H9 (cell line): Measurements from ENCODE around the gene CDK6. TPM values are rescaled to one million over a fixed set of nuclear protein-coding genes. Genes with fewer than 3 reads are reported as not detected.
A peak's percentile ranks its signal among the peaks of the same experiment; 100 is the strongest.

Source experiments
- DNase-seq: peaks from one replicate; pipeline ENCODE4 v3.0.0-alpha.2; 2017
- H2AFZ ChIP-seq: one replicate; pipeline ENCODE4 v1.6.1; 2013; ENCODE audit warnings: mild to moderate bottlenecking, low read length, control low read depth, moderate library complexity
- H2AK5ac ChIP-seq: 2 replicates; pipeline ENCODE4 v1.6.1; 2013; ENCODE audit warnings: low read length, control low read depth, mixed read lengths; ENCODE audit not compliant: insufficient read length
- H2BK120ac ChIP-seq: one replicate; pipeline ENCODE4 v1.6.1; 2013; ENCODE audit warnings: low read depth, mild to moderate bottlenecking, low read length, control low read depth, inconsistent platforms; ENCODE audit not compliant: poor library complexity, severe bottlenecking
- H2BK12ac ChIP-seq: 2 replicates; pipeline ENCODE4 v1.6.1; 2013; ENCODE audit warnings: low read length, control low read depth, mixed read lengths, low read depth; ENCODE audit not compliant: insufficient read length
- H2BK15ac ChIP-seq: 2 replicates; pipeline ENCODE4 v1.6.1; 2013; ENCODE audit warnings: low read depth, low read length, control low read depth
- H2BK20ac ChIP-seq: one replicate; pipeline ENCODE4 v1.6.1; 2013; ENCODE audit warnings: low read depth, mild to moderate bottlenecking, low read length, control low read depth, inconsistent platforms; ENCODE audit not compliant: poor library complexity, severe bottlenecking
- H2BK5ac ChIP-seq: 2 replicates; pipeline ENCODE4 v1.6.1; 2013; ENCODE audit warnings: low read length, control low read depth, mixed read lengths; ENCODE audit not compliant: insufficient read length
- H3K14ac ChIP-seq: 2 replicates; pipeline ENCODE4 v1.6.1; 2013; ENCODE audit warnings: low read length, control low read depth; ENCODE audit not compliant: insufficient read depth
- H3K18ac ChIP-seq: 2 replicates; pipeline ENCODE4 v1.6.1; 2013; ENCODE audit warnings: low read depth, mild to moderate bottlenecking, mixed read lengths, low read length, control low read depth; ENCODE audit not compliant: insufficient read length
- H3K23ac ChIP-seq: 2 replicates; pipeline ENCODE4 v1.6.1; 2013; ENCODE audit warnings: low read length, control low read depth, mixed read lengths, low read depth; ENCODE audit not compliant: insufficient read length
- H3K23me2 ChIP-seq: 2 replicates; pipeline ENCODE4 v1.6.1; 2013; ENCODE audit warnings: low read depth, mild to moderate bottlenecking, mixed read lengths, low read length, control low read depth; ENCODE audit not compliant: insufficient read length, poor library complexity, severe bottlenecking
- H3K27ac ChIP-seq: 2 replicates; pipeline ENCODE4 v1.5.1; 2013; ENCODE audit warnings: low read length, control low read depth, mixed read lengths, low read depth; ENCODE audit not compliant: insufficient read length
- H3K27me3 ChIP-seq: 2 replicates; pipeline ENCODE4 v1.6.1; 2013; ENCODE audit warnings: low read length, control low read depth, inconsistent platforms; ENCODE audit not compliant: insufficient read depth
- H3K4ac ChIP-seq: 2 replicates; pipeline ENCODE4 v1.6.1; 2013; ENCODE audit warnings: low read depth, mild to moderate bottlenecking, control low read depth, inconsistent platforms, low read length, moderate library complexity
- H3K4me1 ChIP-seq: 2 replicates; pipeline ENCODE4 v1.6.1; 2013; ENCODE audit warnings: low read length, control low read depth, inconsistent platforms; ENCODE audit not compliant: insufficient read depth
- H3K4me2 ChIP-seq: 2 replicates; pipeline ENCODE4 v1.6.1; 2013; ENCODE audit warnings: low read length, control low read depth, mixed read lengths; ENCODE audit not compliant: insufficient read length, insufficient read depth
- H3K56ac ChIP-seq: 2 replicates; pipeline ENCODE4 v1.6.1; 2013; ENCODE audit warnings: low read depth, mild to moderate bottlenecking, mixed read lengths, low read length, control low read depth; ENCODE audit not compliant: insufficient read length
- H3K79me1 ChIP-seq: 2 replicates; pipeline ENCODE4 v1.6.1; 2013; ENCODE audit warnings: low read depth, mild to moderate bottlenecking, moderate library complexity, low read length, control low read depth, inconsistent platforms; ENCODE audit not compliant: insufficient read depth, poor library complexity, severe bottlenecking
- H3K79me2 ChIP-seq: 2 replicates; pipeline ENCODE4 v1.6.1; 2013; ENCODE audit warnings: low read length, control low read depth, inconsistent platforms; ENCODE audit not compliant: insufficient read depth
- H3K9ac ChIP-seq: 2 replicates; pipeline ENCODE4 v1.6.1; 2013; ENCODE audit warnings: low read length, control low read depth, mixed read lengths; ENCODE audit not compliant: insufficient read length; ENCODE audit errors: extremely low read depth
- H3K9me3 ChIP-seq: one replicate; pipeline ENCODE4 v1.6.1; 2013; ENCODE audit warnings: low read depth, low read length, inconsistent platforms; ENCODE audit not compliant: control insufficient read depth
- H3T11ph ChIP-seq: one replicate; pipeline ENCODE4 v1.6.1; 2013; ENCODE audit warnings: mild to moderate bottlenecking, low read length, control low read depth, inconsistent platforms
- H4K20me1 ChIP-seq: one replicate; pipeline ENCODE4 v1.6.1; 2013; ENCODE audit not compliant: control insufficient read depth, insufficient read length, insufficient read depth
- H4K5ac ChIP-seq: 2 replicates; pipeline ENCODE4 v1.6.1; 2013; ENCODE audit warnings: low read depth, mild to moderate bottlenecking, mixed read lengths, low read length, control low read depth; ENCODE audit not compliant: insufficient read length
- H4K8ac ChIP-seq: replicated peaks from 2 replicates; pipeline ENCODE4 v1.6.1; 2013; ENCODE audit warnings: low read length, control low read depth, mixed read lengths, low read depth; ENCODE audit not compliant: insufficient read length
- H4K91ac ChIP-seq: 2 replicates; pipeline ENCODE4 v1.6.1; 2013; ENCODE audit warnings: low read depth, mild to moderate bottlenecking, moderate library complexity, mixed read lengths, low read length, control low read depth; ENCODE audit not compliant: insufficient read length
- H3K27ac Mint-ChIP-seq, 3 experiments: 2 replicates in 2 of 3; 3 replicates in 1 of 3; pipeline ENCODE4 v1.8.0; 2020 to 2021; ENCODE audit warnings: mixed read lengths in 3 of 3, mild to moderate bottlenecking in 1 of 3, moderate library complexity in 1 of 3
- H3K27me3 Mint-ChIP-seq: 2 replicates; pipeline ENCODE4 v1.8.0; 2021; ENCODE audit warnings: low read depth, mild to moderate bottlenecking, moderate library complexity, mixed read lengths
- H3K36me3 Mint-ChIP-seq, 3 experiments: 2 replicates in 2 of 3; 3 replicates in 1 of 3; pipeline ENCODE4 v1.8.0; 2020 to 2021; ENCODE audit warnings: low read depth in 3 of 3, mixed read lengths in 3 of 3; ENCODE audit not compliant: insufficient read depth in 1 of 3
- H3K4me1 Mint-ChIP-seq, 2 experiments: 2 replicates each; pipeline ENCODE4 v1.8.0; 2020; ENCODE audit warnings: mixed read lengths in 2 of 2
- H3K4me3 Mint-ChIP-seq, 2 experiments: 2 replicates in 1 of 2; 3 replicates in 1 of 2; pipeline ENCODE4 v1.8.0; 2020 to 2021; ENCODE audit warnings: mild to moderate bottlenecking in 2 of 2, mixed read lengths in 2 of 2, moderate library complexity in 1 of 2
- H3K9me3 Mint-ChIP-seq, 2 experiments: 2 replicates in 1 of 2; 3 replicates in 1 of 2; pipeline ENCODE4 v1.8.0; 2020; ENCODE audit warnings: mild to moderate bottlenecking in 2 of 2, mixed read lengths in 2 of 2, moderate library complexity in 1 of 2
- WGBS: extraction: QIAGEN DNeasy Blood & Tissue Kit; methylation state at CpG from one replicate; pipeline ENCODE4 v1.1.7; 2013; ENCODE audit warnings: missing lambda C conversion rate, low lambda C conversion rate, mixed read lengths; ENCODE audit not compliant: insufficient read length; ENCODE audit errors: extremely low coverage; 5-methylcytosine and 5-hydroxymethylcytosine counted together
- total RNA-seq: library from RNA; stranded (reverse); gene quantifications from 2 replicates; pipeline ENCODE4 v1.2.1, GENCODE V29; 2021
- TF ChIP-seq, protein P1 (sequence below): fragments of 200-600 bp; sonication (generic); conservative IDR thresholded peaks from 3 replicates; pipeline ENCODE4 v1.8.0; 2021; ENCODE audit warnings: antibody characterized with exemption, mild to moderate bottlenecking

Gene CDK6
- total RNA-seq, 1 experiment from 2014 or later = 30.0 TPM

DNA sequence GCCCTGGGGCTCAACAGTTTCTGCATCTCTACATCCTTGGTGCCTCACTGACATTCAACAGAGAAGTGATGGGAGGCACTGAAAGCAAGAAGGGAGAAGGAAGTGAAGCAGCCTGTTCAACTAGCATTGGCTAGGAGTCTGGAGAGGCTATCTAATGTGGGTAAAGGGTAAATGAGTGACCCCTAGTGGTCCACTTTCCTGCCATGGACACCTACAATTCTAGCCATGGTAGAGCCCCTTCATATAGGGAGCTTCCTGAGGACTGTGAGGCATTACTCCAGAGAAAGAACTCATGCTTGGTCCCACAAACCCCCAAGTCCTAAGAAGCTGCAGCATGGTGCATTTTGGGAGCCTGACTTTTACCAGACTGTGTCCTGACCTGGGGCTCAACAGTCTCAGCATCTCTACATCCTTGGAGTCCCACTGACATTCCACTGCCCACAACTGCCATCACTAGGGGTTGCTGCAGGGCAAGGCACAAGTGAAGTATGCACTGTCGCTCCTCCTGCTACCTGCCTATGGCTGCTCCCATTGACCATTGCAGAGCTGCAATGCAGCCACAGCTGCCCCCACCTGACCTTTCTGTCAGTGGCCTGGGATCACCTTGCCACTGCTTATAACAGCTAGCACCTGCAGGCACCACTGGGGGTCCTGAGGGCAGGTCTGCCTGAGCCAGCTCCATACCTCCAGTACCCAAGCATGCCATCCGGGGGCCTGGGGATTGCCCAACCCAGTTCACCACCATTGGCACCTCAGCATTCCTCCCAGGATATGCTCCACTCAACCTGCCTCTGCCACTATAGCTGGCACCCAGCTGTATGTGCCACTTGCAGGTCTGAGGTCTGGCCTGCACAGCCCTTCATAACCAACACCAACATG, 44.1 kb upstream of the CDK6 start:
- Histone ChIP-seq H3K56ac (no peak overlapping the region), H2BK15ac (no peak overlapping the region), H3K79me1 (no peaks in the 10 kb centered on the region), H2BK120ac (no peak overlapping the region), H3K23me2 (no peaks in the 10 kb centered on the region), H3K14ac (no peak overlapping the region), H4K8ac (no peak overlapping the region), H3K4ac (no peak overlapping the region), H3K9me3 (no peaks in the 10 kb centered on the region), H3K4me2 (no peak overlapping the region), H4K20me1 (no peaks in the 10 kb centered on the region), H3T11ph (no peak overlapping the region), H2AFZ (no peak overlapping the region), H2AK5ac (no peak overlapping the region), H4K5ac (no peak overlapping the region), H3K4me1 (no peaks in the 10 kb centered on the region), H3K9ac (no peak overlapping the region), H2BK5ac (no peak overlapping the region), H3K27ac (no peak overlapping the region), H3K79me2 (no peaks in the 10 kb centered on the region), H2BK20ac (no peak overlapping the region), H3K18ac (no peak overlapping the region), H2BK12ac (no peak overlapping the region), H4K91ac (no peak overlapping the region), H3K23ac (no peak overlapping the region), H3K27me3 (no peaks in the 10 kb centered on the region)
- Mint-ChIP-seq H3K27ac (no peak overlapping the region), H3K4me3 (no peak overlapping the region), H3K9me3 (no peaks in the 10 kb centered on the region), H3K27me3 (peaks cover 17% of the 10 kb centered on the region), H3K36me3 (no peaks in the 10 kb centered on the region), H3K4me1 (peaks cover 0 to 4% of the 10 kb centered on the region in 2 experiments; a peak in 1 of 4 replicates)
- peak; percentile 77 for DNase-seq
- WGBS = no CpG with 5 or more reads among the region's 2 CpGs
- TF ChIP-seq, protein P1, sequence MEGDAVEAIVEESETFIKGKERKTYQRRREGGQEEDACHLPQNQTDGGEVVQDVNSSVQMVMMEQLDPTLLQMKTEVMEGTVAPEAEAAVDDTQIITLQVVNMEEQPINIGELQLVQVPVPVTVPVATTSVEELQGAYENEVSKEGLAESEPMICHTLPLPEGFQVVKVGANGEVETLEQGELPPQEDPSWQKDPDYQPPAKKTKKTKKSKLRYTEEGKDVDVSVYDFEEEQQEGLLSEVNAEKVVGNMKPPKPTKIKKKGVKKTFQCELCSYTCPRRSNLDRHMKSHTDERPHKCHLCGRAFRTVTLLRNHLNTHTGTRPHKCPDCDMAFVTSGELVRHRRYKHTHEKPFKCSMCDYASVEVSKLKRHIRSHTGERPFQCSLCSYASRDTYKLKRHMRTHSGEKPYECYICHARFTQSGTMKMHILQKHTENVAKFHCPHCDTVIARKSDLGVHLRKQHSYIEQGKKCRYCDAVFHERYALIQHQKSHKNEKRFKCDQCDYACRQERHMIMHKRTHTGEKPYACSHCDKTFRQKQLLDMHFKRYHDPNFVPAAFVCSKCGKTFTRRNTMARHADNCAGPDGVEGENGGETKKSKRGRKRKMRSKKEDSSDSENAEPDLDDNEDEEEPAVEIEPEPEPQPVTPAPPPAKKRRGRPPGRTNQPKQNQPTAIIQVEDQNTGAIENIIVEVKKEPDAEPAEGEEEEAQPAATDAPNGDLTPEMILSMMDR = peak; percentile 81
